IMR-90 (cell line): Measurements from ENCODE around the gene GJB3. TPM values are rescaled to one million over a fixed set of nuclear protein-coding genes. Genes with fewer than 3 reads are reported as not detected.

Experiments used
- ATAC-seq: fragments of 200-7000 bp; cut with Tn5 transposase; 2 replicates; pipeline ENCODE4 v1.9.1; 2020; ENCODE audit warnings: low read depth, mild to moderate bottlenecking, moderate library complexity
- BruUV-seq: library from RNA; stranded (reverse); fragments of 400-500 nt; replicated peaks from 2 replicates; lab custom pipeline; 2021; lab: Mats Ljungman, UMichigan
- CTCF ChIA-PET: fragments of 300-600 bp; formaldehyde crosslinking; extraction: SDS; loops from one replicate; lab custom pipeline; 2021; ENCODE audit warnings: antibody characterized with exemption; lab: Yijun Ruan, JAX
- POLR2A ChIA-PET: fragments of 300-600 bp; sonication (Branson Sonifier 250); formaldehyde crosslinking; loops from one replicate; lab custom pipeline; 2022; ENCODE audit warnings: antibody characterized with exemption; ENCODE audit not compliant: unreplicated experiment; lab: Charles Lee
- DNase-seq: peaks from one replicate; pipeline ENCODE4 v3.0.0; 2013
- H2AFZ ChIP-seq: replicated peaks from 2 replicates; pipeline ENCODE3; 2013; ENCODE audit warnings: low read length, mild to moderate bottlenecking; ENCODE audit not compliant: poor library complexity
- H2AK5ac ChIP-seq: 2 replicates; pipeline ENCODE4 v1.6.1; 2013; ENCODE audit warnings: low read depth, low read length, inconsistent platforms
- H2AK9ac ChIP-seq: replicated peaks from 2 replicates; pipeline ENCODE3; 2013; ENCODE audit warnings: mild to moderate bottlenecking, low read depth, low read length, moderate library complexity; ENCODE audit not compliant: poor library complexity
- H2BK120ac ChIP-seq: 2 replicates; pipeline ENCODE4 v1.6.1; 2013; ENCODE audit warnings: low read depth, low read length, inconsistent platforms
- H2BK15ac ChIP-seq: 3 replicates; pipeline ENCODE4 v1.6.1; 2013; ENCODE audit warnings: low read depth, low read length, inconsistent platforms
- H2BK20ac ChIP-seq: 2 replicates; pipeline ENCODE4 v1.6.1; 2013; ENCODE audit warnings: low read depth, mild to moderate bottlenecking, inconsistent platforms, low read length, moderate library complexity
- H2BK5ac ChIP-seq: 2 replicates; pipeline ENCODE4 v1.6.1; 2013; ENCODE audit warnings: mild to moderate bottlenecking, low read depth, low read length, inconsistent platforms; ENCODE audit not compliant: poor library complexity, severe bottlenecking
- H3K14ac ChIP-seq: replicated peaks from 2 replicates; pipeline ENCODE4 v1.6.1; 2013; ENCODE audit warnings: low read depth, low read length, inconsistent platforms
- H3K18ac ChIP-seq: 2 replicates; pipeline ENCODE4 v1.6.1; 2013; ENCODE audit warnings: low read depth, low read length, control low read depth
- H3K23ac ChIP-seq: 2 replicates; pipeline ENCODE4 v1.6.1; 2013; ENCODE audit warnings: low read depth, low read length, inconsistent platforms
- H3K27ac ChIP-seq: 2 replicates; pipeline ENCODE4 v1.5.1; 2013; ENCODE audit warnings: mild to moderate bottlenecking, control low read depth, low read length; ENCODE audit not compliant: insufficient read depth
- H3K27me3 ChIP-seq: 2 replicates; pipeline ENCODE4 v1.6.1; 2013; ENCODE audit warnings: low read length; ENCODE audit not compliant: control insufficient read depth, insufficient read depth
- H3K36me3 ChIP-seq: 2 replicates; pipeline ENCODE4 v1.6.1; 2013; ENCODE audit warnings: low read length, mixed read lengths; ENCODE audit not compliant: control insufficient read depth, insufficient read depth
- H3K4ac ChIP-seq: 2 replicates; pipeline ENCODE4 v1.6.1; 2013; ENCODE audit warnings: low read depth, low read length, inconsistent platforms
- H3K4me1 ChIP-seq: 2 replicates; pipeline ENCODE4 v1.6.1; 2013; ENCODE audit warnings: low read length, mixed read lengths; ENCODE audit not compliant: control insufficient read depth, insufficient read depth
- H3K4me2 ChIP-seq: 2 replicates; pipeline ENCODE4 v1.6.1; 2013; ENCODE audit warnings: low read depth, mild to moderate bottlenecking, control low read depth, low read length, moderate library complexity
- H3K4me3 ChIP-seq: 2 replicates; pipeline ENCODE4 v1.5.1; 2013; ENCODE audit warnings: low read depth, mild to moderate bottlenecking, control low read depth, low read length, moderate library complexity; ENCODE audit not compliant: insufficient read depth
- H3K56ac ChIP-seq: 2 replicates; pipeline ENCODE4 v1.6.1; 2013; ENCODE audit warnings: low read length, inconsistent platforms; ENCODE audit not compliant: insufficient read depth; ENCODE audit errors: extremely low read depth
- H3K79me1 ChIP-seq, 2 experiments: 2 replicates each; pipeline ENCODE4 v1.6.1; 2013; ENCODE audit warnings: low read length in 2 of 2, inconsistent platforms in 1 of 2, low read depth in 1 of 2
- H3K9ac ChIP-seq: 2 replicates; pipeline ENCODE4 v1.6.1; 2013; ENCODE audit warnings: low read depth, low read length, control low read depth
- H3K9me1 ChIP-seq: 2 replicates; pipeline ENCODE4 v1.6.1; 2013; ENCODE audit warnings: low read length, inconsistent platforms; ENCODE audit not compliant: insufficient read depth
- H3K9me3 ChIP-seq: 2 replicates; pipeline ENCODE4 v1.6.1; 2013; ENCODE audit warnings: low read length; ENCODE audit not compliant: control insufficient read depth, insufficient read depth
- H4K20me1 ChIP-seq: 2 replicates; pipeline ENCODE4 v1.6.1; 2013; ENCODE audit warnings: low read length, inconsistent platforms; ENCODE audit not compliant: insufficient read depth
- H4K5ac ChIP-seq: 2 replicates; pipeline ENCODE4 v1.6.1; 2013; ENCODE audit warnings: mild to moderate bottlenecking, low read depth, low read length, control low read depth
- H4K8ac ChIP-seq, 2 experiments: 2 replicates each; pipeline ENCODE4 v1.6.1; 2013; ENCODE audit warnings: low read depth in 2 of 2, low read length in 2 of 2, control low read depth in 1 of 2, inconsistent platforms in 1 of 2
- H4K91ac ChIP-seq: 2 replicates; pipeline ENCODE4 v1.6.1; 2013; ENCODE audit warnings: low read depth, low read length, inconsistent platforms; ENCODE audit not compliant: insufficient read depth
- BHLHE40 ChIP-seq: fragments of 150-350 bp; IDR thresholded peaks from 2 replicates; pipeline ENCODE4 v1.6.1; 2016; ENCODE audit warnings: mild to moderate bottlenecking, low read depth, low read length
- POLR2A ChIP-seq: IDR thresholded peaks from 2 replicates; pipeline ENCODE4 v1.6.1; 2012; ENCODE audit warnings: mild to moderate bottlenecking, low read depth, low read length
- USF2 ChIP-seq: fragments of 150-350 bp; IDR thresholded peaks from 2 replicates; pipeline ENCODE4 v1.6.1; 2017; ENCODE audit warnings: mild to moderate bottlenecking, antibody characterized with exemption, low read length, low read depth
- WGBS, 2 experiments: methylation state at CpG; one replicate each; pipeline versions ENCODE4 v1.1.5 to v1.1.7; 2013; ENCODE audit warnings: missing lambda C conversion rate in 2 of 2; ENCODE audit not compliant: insufficient read length in 1 of 2; ENCODE audit errors: extremely low coverage in 2 of 2; 5-methylcytosine and 5-hydroxymethylcytosine counted together
- dilution Hi-C: fragments of 300-500 bp; cut with HindIII; formaldehyde crosslinking; loops from one replicate; pipeline ENCODE4 v1.14.3; 2018; ENCODE audit warnings: low sequenced_read_pairs; ENCODE audit not compliant: unreplicated experiment
- in situ Hi-C: fragments of 300-500 bp; cut with MboI; formaldehyde crosslinking; loops from 3 replicates; pipeline ENCODE4 v1.14.3; 2019; ENCODE audit warnings: low sequenced_read_pairs, inconsistent platforms, mixed read lengths
- intact Hi-C: fragments of 100-400 bp; cut with micrococcal nuclease; formaldehyde crosslinking; loops from 2 replicates; pipeline ENCODE4 v1.10.0; 2022
- polyA plus RNA-seq, 3 experiments: library from polyadenylated mRNA; depleted of rRNA; stranded (reverse); fragments of >200 nt; gene quantifications; 2 replicates each; pipeline ENCODE4 v1.2.3, GENCODE V29; 2012; ENCODE audit warnings: low replicate concordance in 1 of 3
- total RNA-seq: library from RNA; depleted of rRNA; stranded (reverse); fragments of >200 nt; gene quantifications from 2 replicates; pipeline ENCODE4 v1.2.3, GENCODE V29; 2012

GJB3 gene
- total and polyA plus RNA-seq, 2 of the 4 experiments (the other 2 are of a cell fraction) = not detected

- H2BK5ac ChIP-seq = no peak within 1 kb of the TSS
- ChIA-PET POLR2A (no interaction called here), CTCF (no interaction called here)
- DNase-seq (no peak), ATAC-seq (no peak)
- no peak within 1 kb of the TSS for H3K9ac ChIP-seq
- H2BK15ac ChIP-seq = no peak within 1 kb of the TSS
- no peak within 1 kb of the TSS for H2AFZ ChIP-seq
- no peak within 1 kb of the TSS for H3K4me3 ChIP-seq
- H4K20me1 ChIP-seq = no peaks in the 10 kb centered on the region
- intact Hi-C loops (no loop called here), dilution Hi-C loops (no loop called here), in situ Hi-C loops (no loop called here)
- no peak within 1 kb of the TSS for H3K56ac ChIP-seq
- H2AK9ac ChIP-seq = no peak within 1 kb of the TSS
- H2BK20ac ChIP-seq = no peak within 1 kb of the TSS
- no peaks in the 10 kb centered on the region for H3K36me3 ChIP-seq
- no TSS peak for BruUV-seq
- H4K5ac ChIP-seq = no peak within 1 kb of the TSS
- H3K79me1 ChIP-seq = no peaks in the 10 kb centered on the region
- no peak within 1 kb of the TSS for H4K91ac ChIP-seq
- WGBS, 2 experiments = 39% methylated on average over 5 of the region's 10 CpGs; no CpG with 5 or more reads in 1 of the 2 experiments
- H2AK5ac ChIP-seq = no peak within 1 kb of the TSS
- H3K4me1 ChIP-seq = no peaks in the 10 kb centered on the region
- no peaks in the 10 kb centered on the region for H3K9me1 ChIP-seq
- no peak within 1 kb of the TSS for H3K14ac ChIP-seq
- no peak within 1 kb of the TSS for H3K27ac ChIP-seq
- H3K27me3 ChIP-seq = no peaks in the 10 kb centered on the region; the same call in 1 of the 2 replicates
- H3K9me3 ChIP-seq = no peaks in the 10 kb centered on the region
- H4K8ac ChIP-seq = no peak within 1 kb of the TSS
- H2BK120ac ChIP-seq = no peak within 1 kb of the TSS
- H3K4me2 ChIP-seq = no peak within 1 kb of the TSS
- H3K23ac ChIP-seq = no peak within 1 kb of the TSS
- no peak within 1 kb of the TSS for H3K4ac ChIP-seq
- no peak within 1 kb of the TSS for H3K18ac ChIP-seq
- TF ChIP-seq BHLHE40 (no peak), POLR2A (no peak), USF2 (no peak)
Measured at GRCh38 chr1:34759503-34760357, 21.3 kb upstream of the GJB3 start, which contains the start of gene GJB4. Gene GJB4 (plus strand): TSS chr1:34759740. CDS start chr1:34761255, 1,515 bp downstream.
